Mesothelial cell of epicardium (in vitro differentiated cells): ENCODE data around the gene SERGEF. TPM values are rescaled to one million over a fixed set of nuclear protein-coding genes. Genes with fewer than 3 reads are reported as not detected.

Source experiments
- DNase-seq, 2 experiments: peaks; one replicate each; pipeline ENCODE4 v3.0.0; 2021; ENCODE audit warnings: low spot score in 2 of 2; ENCODE audit not compliant: unreplicated experiment in 2 of 2
- H3K27ac Mint-ChIP-seq: 2 replicates; pipeline ENCODE4 v1.8.0; 2021; ENCODE audit warnings: mixed read lengths
- H3K27me3 Mint-ChIP-seq: 2 replicates; pipeline ENCODE4 v1.8.0; 2021; ENCODE audit warnings: low read depth, mixed read lengths
- H3K36me3 Mint-ChIP-seq: 2 replicates; pipeline ENCODE4 v1.8.0; 2021; ENCODE audit warnings: mixed read lengths
- H3K4me1 Mint-ChIP-seq: 2 replicates; pipeline ENCODE4 v1.8.0; 2021; ENCODE audit warnings: mixed read lengths
- H3K4me3 Mint-ChIP-seq: 2 replicates; pipeline ENCODE4 v1.8.0; 2021; ENCODE audit warnings: mild to moderate bottlenecking, moderate library complexity, mixed read lengths
- H3K9me3 Mint-ChIP-seq: 2 replicates; pipeline ENCODE4 v1.8.0; 2021; ENCODE audit warnings: mixed read lengths
- CTCF ChIP-seq: fragments of 200-600 bp; sonication (generic); IDR thresholded peaks from one replicate; pipeline ENCODE4 v1.5.0; 2021; ENCODE audit warnings: antibody characterized with exemption; ENCODE audit not compliant: unreplicated experiment
- total RNA-seq: library from RNA; stranded (reverse); gene quantifications from 3 replicates; pipeline ENCODE4 v1.2.1, GENCODE V29; 2021

The SERGEF gene
- total RNA-seq, 1 donor from 2014 or later = 19.8 TPM

GRCh38 chr11:17986711-17987220 is 26.1 kb downstream of the SERGEF start:
- H3K9me3 Mint-ChIP-seq = no peaks in the 10 kb centered on the region
- H3K4me3 Mint-ChIP-seq = no peak overlapping the region
- no peaks in the 10 kb centered on the region for H3K4me1 Mint-ChIP-seq
- TF ChIP-seq CTCF = no peak
- no peaks in the 10 kb centered on the region for H3K27me3 Mint-ChIP-seq
- H3K36me3 Mint-ChIP-seq = peaks cover 18% of the 10 kb centered on the region
- no peak for DNase-seq
- no peak overlapping the region for H3K27ac Mint-ChIP-seq

- Mint-ChIP-seq H3K4me1 (no peaks in the 10 kb centered on the region), H3K4me3 (no peak overlapping the region), H3K27me3 (no peaks in the 10 kb centered on the region), H3K36me3 (peaks cover 21% of the 10 kb centered on the region), H3K9me3 (no peaks in the 10 kb centered on the region), H3K27ac (no peak overlapping the region)
- DNase-seq = no peak
- no peak for TF ChIP-seq CTCF
Observed at GRCh38 chr11:17986007-17986710, 26.7 kb downstream of the SERGEF start.

GRCh38 chr11:17985517-17985916 is 27.3 kb downstream of the SERGEF start:
- peaks cover 21% of the 10 kb centered on the region for H3K36me3 Mint-ChIP-seq
- no peak overlapping the region for H3K4me3 Mint-ChIP-seq
- H3K27ac Mint-ChIP-seq = no peak overlapping the region
- no peaks in the 10 kb centered on the region for H3K9me3 Mint-ChIP-seq
- H3K27me3 Mint-ChIP-seq = no peaks in the 10 kb centered on the region
- H3K4me1 Mint-ChIP-seq = no peaks in the 10 kb centered on the region
- no peak for DNase-seq
- TF ChIP-seq CTCF = no peak

- no peak overlapping the region for H3K4me3 Mint-ChIP-seq
- DNase-seq = no peak
- H3K27me3 Mint-ChIP-seq = no peaks in the 10 kb centered on the region
- H3K36me3 Mint-ChIP-seq = peaks cover 21% of the 10 kb centered on the region
- H3K4me1 Mint-ChIP-seq = no peaks in the 10 kb centered on the region
- no peaks in the 10 kb centered on the region for H3K9me3 Mint-ChIP-seq
- H3K27ac Mint-ChIP-seq = no peak overlapping the region
- TF ChIP-seq CTCF = no peak
Observed at GRCh38 chr11:17983569-17983968, 29.3 kb downstream of the SERGEF start.

GRCh38 chr11:17979770-17980371 is 33.0 kb downstream of the SERGEF start:
- no peak overlapping the region for H3K27ac Mint-ChIP-seq
- peak; percentile 98 for TF ChIP-seq CTCF
- no peaks in the 10 kb centered on the region for H3K9me3 Mint-ChIP-seq
- no peaks in the 10 kb centered on the region for H3K4me1 Mint-ChIP-seq
- peaks cover 14% of the 10 kb centered on the region for H3K36me3 Mint-ChIP-seq
- no peak overlapping the region for H3K4me3 Mint-ChIP-seq
- DNase-seq = peak in 1 of 2 experiments; percentile 39
- H3K27me3 Mint-ChIP-seq = no peaks in the 10 kb centered on the region
